ENCODE data around the gene CLINT1. TPM values are rescaled to one million over a fixed set of nuclear protein-coding genes. Genes with fewer than 3 reads are reported as not detected.

CLINT1 gene
- total RNA-seq: 84.1 and 85.2 TPM in 2 replicates

GRCh38 chr5:157858527-157859226 is at the start of gene CLINT1:
TSS of gene CLINT1 (minus strand) at chr5:157859145. CDS start at chr5:157858970, 175 bp downstream.
- no peaks in the 10 kb centered on the region for H3K36me3 ChIP-seq (ENCODE audit: control insufficient read depth, insufficient read depth, low read length)
- peak within 1 kb of the TSS; percentile 86 for H3K4me3 ChIP-seq (ENCODE audit: low read depth, low read length)
- peak; percentile 50 for DNase-seq (ENCODE audit: low read depth)
- H3K27me3 ChIP-seq (ENCODE audit: control insufficient read depth, insufficient read depth, low read length): no peaks in the 10 kb centered on the region
- TF ChIP-seq CTCF (IDR thresholded peaks at IDR 0.05; ENCODE audit: insufficient read depth, low read length, poor library complexity, severe bottlenecking): no peak

DNA sequence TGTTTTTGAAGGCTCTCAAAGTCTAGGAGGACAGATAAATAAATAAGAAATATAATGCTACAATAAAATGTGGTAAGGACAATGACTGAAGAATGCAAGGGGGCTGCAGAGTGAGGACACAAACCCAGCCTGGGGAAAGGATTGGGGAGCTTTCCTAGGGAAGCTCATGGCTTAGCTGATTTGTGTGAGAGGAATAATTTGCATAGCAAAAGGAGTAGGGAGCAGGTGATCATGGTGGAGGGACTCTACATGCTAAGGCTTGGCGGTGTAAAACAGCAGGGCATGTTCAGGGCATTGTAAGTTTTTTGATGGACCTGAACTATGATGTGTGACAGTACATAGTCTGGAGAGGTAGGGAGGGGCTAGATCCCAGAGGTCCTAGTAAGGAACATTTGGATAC is 49.5 kb upstream of the CLINT1 start:
- Histone ChIP-seq H3K27me3 (ENCODE audit: control insufficient read depth, insufficient read depth, low read length) (no peaks in the 10 kb centered on the region), H3K36me3 (ENCODE audit: control insufficient read depth, insufficient read depth, low read length) (no peaks in the 10 kb centered on the region), H3K4me3 (ENCODE audit: low read depth, low read length) (no peak overlapping the region)
- TF ChIP-seq CTCF (IDR thresholded peaks at IDR 0.05; ENCODE audit: insufficient read depth, low read length, poor library complexity, severe bottlenecking): no peak
- no peak for DNase-seq (ENCODE audit: low read depth)

- H3K36me3 ChIP-seq (ENCODE audit: control insufficient read depth, insufficient read depth, low read length): no peaks in the 10 kb centered on the region
- no peak for DNase-seq (ENCODE audit: low read depth)
- no peak overlapping the region for H3K4me3 ChIP-seq (ENCODE audit: low read depth, low read length)
- no peaks in the 10 kb centered on the region for H3K27me3 ChIP-seq (ENCODE audit: control insufficient read depth, insufficient read depth, low read length)
- TF ChIP-seq CTCF (IDR thresholded peaks at IDR 0.05; ENCODE audit: insufficient read depth, low read length, poor library complexity, severe bottlenecking): no peak
Observed at GRCh38 chr5:157907479-157907878, 48.5 kb upstream of the CLINT1 start.

DNA sequence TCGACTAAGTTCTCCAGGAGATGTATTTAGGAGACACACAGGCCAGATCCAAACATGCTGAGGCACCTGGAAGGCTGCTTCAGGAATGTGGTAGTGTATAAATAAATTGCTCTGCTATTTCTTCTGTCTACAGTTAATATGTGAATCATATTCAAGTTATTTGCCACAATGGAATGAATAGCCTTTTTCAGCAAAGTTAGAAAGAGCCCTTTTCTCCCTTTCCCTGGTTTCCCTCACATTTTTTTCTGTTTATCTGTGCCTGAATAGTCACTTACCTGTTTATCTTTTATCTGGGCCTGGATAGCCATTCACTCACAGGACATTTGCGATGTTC is 44.1 kb upstream of the CLINT1 start:
- no peak overlapping the region for H3K4me3 ChIP-seq (ENCODE audit: low read depth, low read length)
- DNase-seq (ENCODE audit: low read depth): no peak
- no peaks in the 10 kb centered on the region for H3K27me3 ChIP-seq (ENCODE audit: control insufficient read depth, insufficient read depth, low read length)
- TF ChIP-seq CTCF (IDR thresholded peaks at IDR 0.05; ENCODE audit: insufficient read depth, low read length, poor library complexity, severe bottlenecking): no peak
- no peaks in the 10 kb centered on the region for H3K36me3 ChIP-seq (ENCODE audit: control insufficient read depth, insufficient read depth, low read length)

GRCh38 chr5:157902449-157903116 is 43.6 kb upstream of the CLINT1 start:
- DNase-seq (ENCODE audit: low read depth): no peak
- H3K4me3 ChIP-seq (ENCODE audit: low read depth, low read length): no peak overlapping the region
- no peaks in the 10 kb centered on the region for H3K36me3 ChIP-seq (ENCODE audit: control insufficient read depth, insufficient read depth, low read length)
- TF ChIP-seq CTCF (IDR thresholded peaks at IDR 0.05; ENCODE audit: insufficient read depth, low read length, poor library complexity, severe bottlenecking): no peak
- no peaks in the 10 kb centered on the region for H3K27me3 ChIP-seq (ENCODE audit: control insufficient read depth, insufficient read depth, low read length)
